HG02610 (cell line): Measurements from ENCODE around the gene LDLRAD3.

Experiments used
- ATAC-seq: cut with Tn5 transposase; IDR thresholded peaks from one replicate; pipeline ENCODE4 v1.9.1; 2021; ENCODE audit warnings: mild to moderate bottlenecking, moderate library complexity; ENCODE audit not compliant: unreplicated experiment

Gene LDLRAD3

GRCh38 chr11:35953081-35953760, 9.4 kb downstream of the LDLRAD3 start:
- no peak for ATAC-seq

DNA sequence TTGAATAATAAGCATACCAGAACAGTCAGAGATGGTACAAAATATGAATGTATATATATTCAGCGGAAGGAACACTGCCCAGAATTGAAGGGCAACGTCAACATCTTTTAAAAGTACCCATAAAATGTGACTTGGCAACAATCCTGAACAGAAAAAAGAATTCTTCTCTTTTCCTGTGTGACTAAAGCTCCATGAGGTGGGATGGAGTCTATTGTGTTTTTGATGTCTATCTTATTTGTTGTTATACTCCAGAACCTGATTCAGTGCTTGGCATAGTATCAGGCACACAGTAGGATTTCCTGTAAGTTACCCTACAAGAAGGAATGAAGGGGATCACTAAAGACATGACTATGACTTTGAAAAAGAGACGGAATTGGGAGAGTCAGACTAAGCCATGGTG, 10.3 kb downstream of the LDLRAD3 start:
- no peak for ATAC-seq

DNA sequence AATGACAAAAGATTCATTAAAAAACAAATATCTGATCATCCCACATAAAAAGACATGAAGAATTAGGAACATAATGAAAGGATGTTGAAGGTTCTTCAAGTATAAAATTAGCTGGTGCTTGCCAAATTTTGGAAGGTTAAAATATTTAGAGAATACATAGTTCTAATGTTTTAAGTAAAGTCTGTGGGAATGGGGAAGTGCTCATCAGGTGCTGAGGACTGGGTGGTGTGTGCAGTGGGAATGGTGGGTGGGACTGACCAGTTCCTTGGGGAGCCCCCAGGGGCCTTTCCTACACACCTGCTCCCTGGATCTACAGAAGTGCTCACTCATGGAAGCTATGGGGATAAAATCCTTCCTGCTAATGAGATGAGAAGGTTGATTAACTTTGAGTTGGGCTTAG, 11.8 kb downstream of the LDLRAD3 start:
- ATAC-seq, result no peak

GRCh38 chr11:35962369-35963138, 18.7 kb downstream of the LDLRAD3 start:
- no peak for ATAC-seq

GRCh38 chr11:35963911-35964310, 20.0 kb downstream of the LDLRAD3 start:
- no peak for ATAC-seq

DNA sequence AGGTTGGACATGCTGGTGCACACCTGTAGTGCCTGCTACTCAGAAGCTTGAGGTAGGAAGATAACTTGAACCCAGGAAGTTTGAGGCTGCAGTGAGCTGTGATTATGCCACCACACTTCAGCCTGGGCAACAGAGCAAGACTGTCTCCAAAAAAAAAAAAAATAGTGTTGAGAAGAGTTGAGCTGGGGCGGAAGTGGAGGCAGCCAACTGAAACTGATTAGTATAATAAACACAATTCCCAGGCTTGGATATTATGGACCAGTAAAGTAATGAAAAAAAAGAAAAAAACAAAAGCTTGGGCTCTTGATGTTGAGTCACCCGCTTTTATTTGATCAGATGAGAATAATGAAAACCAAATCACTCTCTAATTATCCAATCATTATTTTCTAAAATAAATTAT, 21.0 kb downstream of the LDLRAD3 start:
- ATAC-seq, result no peak

GRCh38 chr11:35967042-35967441, 23.2 kb downstream of the LDLRAD3 start:
- ATAC-seq, result no peak

- ATAC-seq, result no peak
These were observed 24.7 kb downstream of the LDLRAD3 start for GRCh38 chr11:35968386-35969088.

DNA sequence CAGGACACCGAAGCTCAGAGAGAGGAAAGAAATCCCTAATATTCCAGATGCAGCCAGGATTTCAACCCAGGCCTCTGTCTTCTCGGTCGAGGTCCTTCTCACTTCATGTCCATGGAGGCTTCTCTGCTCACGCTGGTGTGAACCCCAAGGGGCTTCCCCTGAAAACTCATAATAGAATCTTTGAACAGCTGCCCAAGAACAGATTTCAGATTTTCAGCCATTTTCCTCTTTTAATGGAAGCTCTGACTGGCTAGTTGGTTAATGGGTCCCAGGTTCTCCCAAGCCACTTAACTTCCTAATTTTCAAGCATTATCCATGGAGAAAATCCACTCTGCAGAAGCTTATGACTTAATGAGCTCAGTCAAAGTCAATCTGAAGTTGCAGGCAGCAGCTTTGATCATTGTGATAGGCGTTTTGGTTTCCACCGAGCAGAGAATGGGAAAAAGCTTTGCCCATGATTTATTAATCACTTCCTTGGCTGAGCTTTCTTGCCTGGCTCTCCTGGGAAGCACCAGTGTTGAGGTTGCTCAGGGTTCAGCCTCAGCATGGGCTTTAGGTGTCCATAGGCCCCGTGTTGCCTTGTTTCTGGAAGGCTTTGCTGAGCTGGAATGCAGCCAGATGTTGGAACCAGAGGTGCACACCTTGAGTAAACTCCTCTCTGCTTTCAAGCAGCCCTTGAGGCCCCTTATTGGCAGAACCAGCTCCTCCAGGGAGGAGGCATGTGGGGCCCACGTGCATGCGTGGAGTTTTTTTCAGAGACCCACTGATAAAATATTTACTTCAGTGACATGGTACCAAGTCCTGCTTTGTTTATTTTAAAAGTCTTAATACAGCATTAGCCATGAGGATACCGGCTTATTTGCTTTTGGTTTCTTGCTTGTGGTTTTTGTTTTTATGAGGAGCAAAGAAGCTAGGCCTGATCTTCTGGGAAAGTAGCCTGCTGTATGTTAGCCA, 25.5 kb downstream of the LDLRAD3 start:
- ATAC-seq, result no peak

DNA sequence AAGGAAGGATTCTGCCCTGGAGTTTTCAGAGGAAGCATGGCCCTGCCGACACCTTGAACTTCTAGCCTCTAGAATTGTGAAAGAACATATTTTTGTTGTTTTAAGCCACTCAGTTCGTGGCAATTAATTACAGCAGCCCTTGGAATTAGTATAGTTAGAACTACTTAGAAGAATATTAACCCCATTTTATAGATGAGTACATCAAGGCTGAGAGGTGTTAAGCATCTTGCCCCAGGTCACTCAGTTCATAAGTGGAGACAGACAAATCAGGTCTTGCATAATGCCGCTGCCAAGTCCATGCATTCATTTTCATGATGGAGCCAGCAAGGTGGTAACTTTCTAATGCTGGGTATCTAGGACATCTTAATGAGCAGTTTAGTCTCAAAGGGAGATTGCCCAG, 26.6 kb downstream of the LDLRAD3 start:
- no peak for ATAC-seq

GRCh38 chr11:35971841-35972422, 28.1 kb downstream of the LDLRAD3 start:
- no peak for ATAC-seq

- no peak for ATAC-seq
These were observed 31.2 kb downstream of the LDLRAD3 start for GRCh38 chr11:35974882-35975589.

DNA sequence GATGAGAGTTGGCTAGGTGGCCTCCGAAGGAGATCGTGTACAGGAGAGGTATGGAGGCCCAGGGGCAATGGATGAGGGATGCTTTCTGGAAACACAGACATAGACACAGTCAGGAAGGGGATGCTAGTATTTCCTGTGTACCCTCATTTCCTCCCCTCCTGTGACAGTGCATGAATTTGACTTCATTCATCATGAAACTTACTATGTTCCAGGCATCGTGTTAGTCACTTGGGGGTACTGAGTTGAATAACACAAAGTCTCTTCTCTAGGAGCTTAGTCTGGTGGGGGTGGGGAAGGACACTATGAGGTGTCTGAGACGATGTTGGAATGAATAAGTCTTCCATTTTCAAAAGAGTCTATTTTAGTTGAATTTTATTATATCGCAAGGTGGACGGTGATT, 32.6 kb downstream of the LDLRAD3 start:
- ATAC-seq, result no peak

DNA sequence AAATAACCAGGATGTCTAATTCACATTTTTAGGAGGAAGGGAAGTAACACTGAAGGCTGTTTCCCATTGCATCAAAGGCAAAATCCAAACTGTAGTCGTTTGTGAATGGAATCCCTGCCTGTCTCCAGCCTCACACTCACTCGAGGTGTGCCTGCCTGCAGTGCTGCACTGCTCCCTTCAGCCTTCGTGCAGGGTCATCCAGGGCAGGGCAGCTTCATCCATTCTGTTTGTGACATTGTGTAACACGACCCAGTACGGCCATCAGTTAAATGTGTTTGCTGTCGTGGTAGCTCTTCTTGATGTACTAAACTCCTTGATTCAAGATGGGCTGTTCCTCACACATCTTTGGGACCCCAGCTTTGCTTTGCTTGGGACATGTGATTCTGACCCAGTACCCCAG, 34.3 kb downstream of the LDLRAD3 start:
- no peak for ATAC-seq

- ATAC-seq, result no peak
These were observed 35.0 kb downstream of the LDLRAD3 start for GRCh38 chr11:35978891-35979290.

DNA sequence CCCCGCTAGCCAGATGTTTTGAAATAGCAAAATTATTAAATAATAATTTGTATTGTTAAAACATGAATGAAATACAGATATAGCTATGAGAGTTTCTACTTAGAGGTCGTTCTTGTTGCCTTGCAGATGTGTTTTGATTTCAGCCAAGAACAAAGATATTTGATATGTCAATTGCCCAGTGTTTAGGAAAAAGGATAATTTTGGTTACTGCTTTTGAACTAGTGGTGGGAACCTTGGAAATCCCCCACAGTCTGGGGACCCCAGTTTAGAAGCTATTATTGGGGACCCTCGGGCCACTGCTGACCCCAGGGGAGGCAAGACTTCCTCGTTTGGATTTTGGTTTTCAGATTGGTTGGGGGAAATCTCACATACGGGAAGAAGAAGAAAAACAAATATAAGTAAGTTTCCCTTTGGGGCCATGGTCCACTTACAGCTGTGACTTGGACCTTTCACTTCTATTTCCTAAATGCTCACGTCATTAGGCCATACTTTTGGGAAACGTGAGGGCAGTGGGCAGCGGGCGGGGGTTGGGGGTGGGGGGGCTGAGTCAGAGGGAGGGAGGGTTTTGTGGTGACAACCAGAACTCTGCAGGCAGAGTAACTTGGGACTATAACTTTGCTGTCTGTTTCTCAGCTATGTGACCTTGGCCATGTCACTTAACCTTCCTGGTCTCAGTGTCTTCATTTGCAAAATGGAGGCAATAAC, 37.0 kb downstream of the LDLRAD3 start:
- ATAC-seq, result no peak

DNA sequence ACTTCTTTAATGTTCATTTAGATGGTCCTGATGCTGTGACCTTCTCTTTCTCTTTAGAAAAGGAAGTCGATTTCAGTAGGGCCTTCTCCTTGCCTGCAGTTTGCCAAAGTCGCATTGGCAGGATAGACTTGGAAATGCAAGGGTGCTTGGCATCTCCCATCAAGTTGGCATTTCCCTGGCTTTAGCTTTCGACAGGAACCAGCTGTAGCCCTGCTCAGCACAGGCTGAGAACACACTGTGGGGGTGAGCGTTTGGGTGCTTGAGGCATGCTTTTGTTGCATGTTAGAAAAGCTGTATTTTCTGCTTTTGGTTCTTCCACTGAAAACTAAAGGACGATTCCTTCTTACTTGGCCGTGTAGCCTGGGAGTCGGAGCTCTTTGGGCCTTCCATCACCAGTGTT, 37.7 kb downstream of the LDLRAD3 start:
- ATAC-seq, result no peak

DNA sequence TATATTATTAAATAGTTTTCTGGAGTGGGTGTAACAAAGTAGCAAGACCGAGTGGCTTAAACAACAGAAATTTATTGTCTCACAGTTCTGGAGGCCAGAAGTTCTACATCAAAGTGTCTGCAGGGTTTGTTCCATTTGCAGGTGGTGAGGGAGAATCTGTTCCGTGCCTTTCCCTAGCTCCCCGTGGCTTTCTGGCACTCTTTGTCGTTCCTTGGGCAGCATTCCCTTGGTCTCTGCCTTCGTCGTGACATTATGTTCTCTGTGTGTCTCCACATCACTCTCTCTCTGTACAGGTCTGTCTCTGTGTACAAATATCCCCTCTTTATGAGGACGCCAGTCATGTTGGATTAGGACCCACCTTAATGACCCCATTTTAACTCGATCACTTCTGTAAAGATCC, 38.2 kb downstream of the LDLRAD3 start:
- ATAC-seq, result no peak

DNA sequence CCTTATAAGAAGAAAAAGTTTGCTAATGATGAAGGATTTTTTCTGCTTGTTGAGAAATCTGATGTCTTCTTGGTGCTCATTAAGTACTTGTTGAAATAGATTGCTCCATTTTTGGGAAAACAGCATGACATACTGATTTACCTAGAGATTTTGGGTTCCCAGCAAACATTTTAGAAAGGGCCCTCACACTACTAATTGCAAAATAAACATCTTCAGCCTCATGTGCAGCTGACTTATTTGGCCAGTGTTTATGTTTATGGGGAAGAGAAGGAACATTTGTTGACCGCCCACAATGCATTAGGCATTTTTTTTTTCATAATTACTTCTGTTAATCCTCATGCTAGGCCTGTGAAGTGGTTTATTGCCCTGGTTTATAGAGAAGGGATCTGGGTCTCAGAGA, 40.1 kb downstream of the LDLRAD3 start:
- ATAC-seq, result no peak
